Testis (tissue), 3 donors: Measurements from ENCODE around the gene TRIM38. TPM values are rescaled to one million over a fixed set of nuclear protein-coding genes. Genes with fewer than 3 reads are reported as not detected.
"Not testable (repeated sequence)": the region's sequence is repeated elsewhere in the genome, so short reads cannot be mapped to it uniquely, and the experiment has no call there.

Source experiments
- DNase-seq: peaks from one replicate; pipeline ENCODE4 v3.0.0-alpha.2; 2019
- H3K27ac ChIP-seq, 2 donors: fragments of 200-600 bp; sonication (generic); one replicate each; pipeline ENCODE4 v1.5.1; 2019
- H3K27me3 ChIP-seq: fragments of 200-600 bp; sonication (generic); one replicate; pipeline ENCODE4 v1.5.1; 2019
- H3K36me3 ChIP-seq: fragments of 200-600 bp; sonication (generic); one replicate; pipeline ENCODE4 v1.5.1; 2017; ENCODE audit warnings: low read depth; ENCODE audit errors: missing control alignments
- H3K4me1 ChIP-seq: fragments of 200-600 bp; sonication (generic); one replicate; pipeline ENCODE4 v1.5.1; 2019
- H3K4me3 ChIP-seq, 2 donors: fragments of 200-600 bp; sonication (generic); one replicate each; pipeline ENCODE4 v1.5.1; 2017 to 2019
- H3K9me3 ChIP-seq: fragments of 200-600 bp; sonication (generic); one replicate; pipeline ENCODE4 v1.5.1; 2017
- POLR2A ChIP-seq: fragments of 450-650 bp; IDR thresholded peaks from one replicate; pipeline ENCODE4 v1.6.1; 2017; ENCODE audit warnings: antibody characterized with exemption, mild to moderate bottlenecking, moderate library complexity
- WGBS, 2 donors: methylation state at CpG; one replicate each; pipeline ENCODE4 v1.1.5; 2018; 5-methylcytosine and 5-hydroxymethylcytosine counted together
- intact Hi-C: fragments of 100-400 bp; cut with DNase I; formaldehyde crosslinking; loops from one replicate; pipeline ENCODE4 v1.15.1; 2023; ENCODE audit warnings: low total_unique reads
- polyA plus RNA-seq: library from polyadenylated mRNA; stranded (reverse); fragments of 350-450 nt; fragmentation: Illumina TruSeq; extraction: RNeasy Lipid Tissue Mini Kit (QIAGEN cat#74804); gene quantifications from one replicate; pipeline ENCODE4 v1.2.3, GENCODE V29; 2014; ENCODE audit warnings: low read depth, low replicate concordance; ENCODE audit not compliant: insufficient read depth
- total RNA-seq, 2 donors: library from RNA; depleted of rRNA; stranded (reverse); fragments of >200 nt; gene quantifications; one replicate each; pipeline ENCODE4 v1.2.3, GENCODE V29; 2016
- TF ChIP-seq, protein P1 (sequence below), 3 experiments: fragments of 450-650 bp in 2 of 3; fragments of 200-600 bp in 1 of 3; sonication (generic) in 1 of 3; IDR thresholded peaks; one replicate each; pipeline ENCODE4 v1.5.1; 2016 to 2019; ENCODE audit warnings: antibody characterized with exemption in 3 of 3, mild to moderate bottlenecking in 2 of 3, moderate library complexity in 1 of 3

Gene TRIM38
- total and polyA plus RNA-seq, 3 donors from 2014 or later, result 3.2 to 9.1 (median 5.3) TPM

DNA sequence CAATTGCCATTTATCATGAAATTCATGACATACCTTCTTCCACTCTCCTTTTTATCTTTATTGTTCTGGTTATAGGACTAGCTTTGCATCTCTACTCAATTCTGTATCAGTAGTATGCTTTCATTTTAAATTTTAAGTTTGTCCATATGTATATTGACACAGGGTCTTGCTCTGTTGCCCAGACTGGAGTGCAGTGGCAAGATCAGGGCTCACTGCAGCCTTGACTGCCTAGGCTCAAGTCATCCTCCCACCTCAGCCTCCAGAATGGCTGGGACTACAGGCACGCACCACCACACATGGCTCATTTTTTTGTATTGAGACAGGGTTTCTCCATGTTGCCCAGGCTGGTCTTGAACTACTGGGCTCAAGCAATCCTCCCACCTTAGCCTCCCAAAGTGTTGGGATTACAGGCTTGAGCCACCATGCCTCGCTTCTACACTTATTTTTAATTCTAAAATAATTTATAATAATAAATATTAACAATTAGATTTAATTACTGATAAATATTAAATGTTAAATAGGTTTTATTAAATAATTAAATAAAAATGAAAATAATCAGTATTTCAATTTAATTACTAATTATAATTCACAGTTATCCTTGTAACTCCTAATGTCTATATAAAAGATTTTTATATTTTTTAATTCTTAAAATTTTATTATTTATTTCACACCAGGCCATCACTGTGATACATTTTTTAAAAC is 27.7 kb downstream of the TRIM38 start:
- H3K4me3 ChIP-seq, result no peak overlapping the region
- H3K4me1 ChIP-seq, result no peaks in the 10 kb centered on the region
- H3K9me3 ChIP-seq, result no peaks in the 10 kb centered on the region
- intact Hi-C loops, result no loop called here
- no peaks in the 10 kb centered on the region for H3K27me3 ChIP-seq
- H3K27ac ChIP-seq, result no peak overlapping the region
- no peaks in the 10 kb centered on the region for H3K36me3 ChIP-seq
- 92 to 98% methylated on average over 2 of the region's 2 CpGs for WGBS, 2 donors
- TF ChIP-seq, protein P1, sequence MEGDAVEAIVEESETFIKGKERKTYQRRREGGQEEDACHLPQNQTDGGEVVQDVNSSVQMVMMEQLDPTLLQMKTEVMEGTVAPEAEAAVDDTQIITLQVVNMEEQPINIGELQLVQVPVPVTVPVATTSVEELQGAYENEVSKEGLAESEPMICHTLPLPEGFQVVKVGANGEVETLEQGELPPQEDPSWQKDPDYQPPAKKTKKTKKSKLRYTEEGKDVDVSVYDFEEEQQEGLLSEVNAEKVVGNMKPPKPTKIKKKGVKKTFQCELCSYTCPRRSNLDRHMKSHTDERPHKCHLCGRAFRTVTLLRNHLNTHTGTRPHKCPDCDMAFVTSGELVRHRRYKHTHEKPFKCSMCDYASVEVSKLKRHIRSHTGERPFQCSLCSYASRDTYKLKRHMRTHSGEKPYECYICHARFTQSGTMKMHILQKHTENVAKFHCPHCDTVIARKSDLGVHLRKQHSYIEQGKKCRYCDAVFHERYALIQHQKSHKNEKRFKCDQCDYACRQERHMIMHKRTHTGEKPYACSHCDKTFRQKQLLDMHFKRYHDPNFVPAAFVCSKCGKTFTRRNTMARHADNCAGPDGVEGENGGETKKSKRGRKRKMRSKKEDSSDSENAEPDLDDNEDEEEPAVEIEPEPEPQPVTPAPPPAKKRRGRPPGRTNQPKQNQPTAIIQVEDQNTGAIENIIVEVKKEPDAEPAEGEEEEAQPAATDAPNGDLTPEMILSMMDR (IDR thresholded peaks at IDR 0.05), result no peak
- no peak for TF ChIP-seq POLR2A
- no peak for DNase-seq

DNA sequence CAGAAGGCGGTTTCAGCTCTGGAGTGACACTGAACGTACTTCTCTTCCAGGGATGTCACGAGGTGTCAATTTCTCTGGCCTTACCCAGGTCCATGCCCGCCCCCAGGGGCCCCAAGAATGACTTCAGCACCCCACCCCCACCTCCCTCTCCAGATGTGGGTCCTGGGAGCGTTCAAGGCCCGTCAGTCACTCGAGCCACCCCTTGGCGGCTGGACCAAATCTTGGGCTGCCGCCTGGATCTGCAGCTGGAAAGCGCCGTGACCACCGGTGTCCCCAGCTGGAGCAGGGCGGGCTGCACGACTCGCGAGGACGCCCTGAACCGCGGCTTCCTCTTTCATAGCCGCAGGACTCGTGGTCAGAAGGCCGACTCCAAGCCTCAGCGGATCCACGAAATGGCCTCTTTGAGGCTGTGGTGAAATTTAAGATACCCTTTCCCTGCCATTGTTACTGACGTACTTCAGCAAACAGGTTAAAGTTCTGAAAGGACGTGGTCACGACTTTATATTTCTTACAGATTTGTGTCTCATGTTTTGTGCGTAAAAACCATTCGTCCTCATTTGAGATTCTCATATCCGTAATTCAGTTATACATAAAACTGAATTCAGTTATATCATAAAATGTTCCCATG is 29.3 kb downstream of the TRIM38 start:
- WGBS, 2 donors, result 5% methylated on average over 10 to 21 of the region's 30 CpGs
- intact Hi-C loops, result no loop called here

DNA sequence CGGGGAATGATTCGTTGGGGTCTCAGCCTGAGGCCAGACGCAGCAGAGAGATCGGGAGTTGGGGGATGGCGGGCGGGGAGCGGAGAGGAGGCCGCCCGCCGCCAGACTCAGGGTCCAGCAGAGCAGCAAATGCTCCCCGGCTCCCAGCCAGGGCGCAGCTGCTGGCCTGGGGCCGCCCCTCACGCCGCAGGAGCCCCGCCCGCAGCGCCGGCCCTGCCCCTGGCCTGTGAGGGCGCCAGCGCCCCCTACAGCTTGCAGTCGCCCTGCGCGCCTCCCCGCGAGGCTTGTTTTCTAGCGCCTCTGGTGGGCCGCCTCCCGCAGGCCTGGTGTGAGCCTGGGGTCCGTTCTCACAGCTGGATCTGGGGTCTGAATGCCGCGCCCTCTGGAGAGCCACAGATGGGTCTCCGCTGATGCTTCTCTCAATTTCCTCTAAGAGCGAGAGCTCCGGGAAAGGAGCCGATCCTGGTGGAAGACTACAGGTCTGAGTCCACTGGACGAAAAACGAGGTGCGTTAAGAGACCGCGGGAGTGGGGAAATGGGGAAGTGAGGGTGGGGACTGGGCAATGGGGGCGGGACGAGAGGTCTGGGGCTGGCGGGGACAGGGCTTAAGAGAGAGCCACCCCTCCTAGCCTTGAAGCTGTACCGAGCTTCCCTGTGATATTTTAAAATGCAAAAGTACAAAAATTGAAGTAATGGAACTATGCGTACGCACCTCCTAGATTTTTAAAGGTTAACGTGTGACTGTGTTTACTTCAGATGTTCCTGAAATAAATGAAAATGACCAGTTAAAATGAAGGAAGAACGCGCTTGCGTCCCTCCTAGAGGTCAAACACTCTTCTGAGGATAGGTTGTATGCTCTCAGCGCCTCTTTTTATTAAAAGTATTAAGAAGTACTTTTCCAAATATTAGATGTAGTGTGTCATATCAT is 30.1 kb downstream of the TRIM38 start:
- no peaks in the 10 kb centered on the region for H3K27me3 ChIP-seq
- peak; percentile 96 for DNase-seq
- peak overlapping the region; percentile 65 to 71 for H3K4me3 ChIP-seq
- no peaks in the 10 kb centered on the region for H3K9me3 ChIP-seq
- H3K4me1 ChIP-seq, result no peaks in the 10 kb centered on the region
- H3K36me3 ChIP-seq, result no peaks in the 10 kb centered on the region
- TF ChIP-seq, protein P1 (IDR thresholded peaks at IDR 0.05), result peak; percentile 92 to 96 (median 95)
- TF ChIP-seq POLR2A, result peak; percentile 32
- intact Hi-C loops, result no loop called here
- 1% methylated on average over 36 to 52 of the region's 52 CpGs for WGBS, 2 donors
- H3K27ac ChIP-seq, result peak overlapping the region; percentile 84 to 97

More for the DNA sequence above, 29.3 kb downstream of the TRIM38 start:
- peak overlapping the region; percentile 84 to 97 for H3K27ac ChIP-seq
- TF ChIP-seq POLR2A, result no peak
- TF ChIP-seq, protein P1 (IDR thresholded peaks at IDR 0.05), result no peak
- no peaks in the 10 kb centered on the region for H3K9me3 ChIP-seq
- H3K4me1 ChIP-seq, result no peaks in the 10 kb centered on the region
- no peaks in the 10 kb centered on the region for H3K27me3 ChIP-seq
- H3K36me3 ChIP-seq, result no peaks in the 10 kb centered on the region
- DNase-seq, result peak; percentile 70
- H3K4me3 ChIP-seq, result peak overlapping the region; percentile 65 to 71

DNA sequence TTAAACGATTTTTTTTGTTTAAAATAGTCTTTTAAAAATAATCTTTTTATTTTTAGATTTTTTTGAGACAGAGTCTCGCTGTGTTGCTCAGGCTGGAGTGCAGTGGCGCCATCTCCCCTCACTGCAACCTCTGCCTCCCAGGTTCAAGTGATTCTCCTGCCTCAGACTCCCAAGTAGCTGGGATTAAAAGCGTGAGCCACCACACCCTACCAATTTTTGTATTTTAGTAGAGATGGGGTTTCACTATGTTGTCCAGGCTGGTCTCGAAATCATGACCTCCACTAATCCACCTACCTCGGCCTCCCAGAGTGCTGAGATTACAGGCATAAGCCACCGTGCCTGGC is 30.7 kb downstream of the TRIM38 start:
- H3K4me3 ChIP-seq, result peak overlapping the region; percentile 65 to 71
- H3K36me3 ChIP-seq, intact Hi-C loops, H3K9me3 ChIP-seq, H3K4me1 ChIP-seq, H3K27me3 ChIP-seq, DNase-seq: not testable (repeated sequence)
- peak overlapping the region; percentile 84 to 97 for H3K27ac ChIP-seq
- 34 to 50% methylated on average over 7 of the region's 7 CpGs for WGBS, 2 donors

DNA sequence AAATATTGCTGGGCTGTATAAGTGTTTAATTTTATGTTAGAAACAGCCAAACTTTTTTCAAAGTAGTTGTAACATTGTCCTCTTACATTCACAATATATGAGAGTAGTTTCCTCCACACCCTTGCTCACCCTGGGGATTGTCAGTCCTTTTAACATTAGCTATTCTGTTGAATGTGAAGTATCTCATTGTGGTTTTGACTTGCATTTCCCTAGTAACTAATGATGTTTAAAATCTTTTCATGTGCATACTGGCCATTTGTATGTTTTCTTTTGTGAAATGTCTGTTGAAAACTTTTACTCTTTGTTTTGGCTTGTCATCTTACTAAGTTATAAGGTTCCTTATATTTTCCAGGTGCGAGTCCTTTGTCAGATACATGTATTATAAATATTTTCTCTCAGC is 32.9 kb downstream of the TRIM38 start:
- Histone ChIP-seq H3K27ac (no peak overlapping the region), H3K4me1 (no peaks in the 10 kb centered on the region), H3K4me3 (no peak overlapping the region), H3K9me3 (no peaks in the 10 kb centered on the region), H3K27me3 (no peaks in the 10 kb centered on the region), H3K36me3 (no peaks in the 10 kb centered on the region)
- WGBS, 2 donors, result 96 to 98% methylated on average over 1 of the region's 1 CpG
- DNase-seq, result no peak
- TF ChIP-seq, protein P1 (IDR thresholded peaks at IDR 0.05), result no peak
- no peak for TF ChIP-seq POLR2A
- intact Hi-C loops, result no loop called here
